ENCODE results near the gene KCNN3.
"Not testable (repeated sequence)": the region's sequence is repeated elsewhere in the genome, so short reads cannot be mapped to it uniquely, and the experiment has no call there.

KCNN3 gene

DNA sequence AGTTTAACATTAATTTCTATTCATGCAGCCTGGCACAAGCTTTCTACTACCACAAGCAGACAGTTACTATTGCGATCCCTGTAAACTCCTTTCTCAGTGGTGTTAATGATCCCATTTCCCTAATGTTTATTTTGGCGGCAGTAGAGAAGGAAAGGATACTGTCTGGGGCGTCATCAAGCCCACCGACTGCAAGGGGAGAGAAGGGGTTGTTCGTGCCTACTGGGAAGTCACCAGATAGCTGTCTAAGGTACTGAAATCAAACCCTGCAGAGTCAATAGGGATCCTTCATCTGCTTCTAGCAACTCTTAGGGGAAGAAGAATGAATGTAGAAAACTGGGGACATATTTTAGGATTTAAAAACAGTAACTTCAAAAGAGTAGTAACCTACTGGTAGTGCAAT lies 166.9 kb downstream of the KCNN3 start:
- DNase-seq (ENCODE audit: low read depth in 2 of 2), result no peak

DNA sequence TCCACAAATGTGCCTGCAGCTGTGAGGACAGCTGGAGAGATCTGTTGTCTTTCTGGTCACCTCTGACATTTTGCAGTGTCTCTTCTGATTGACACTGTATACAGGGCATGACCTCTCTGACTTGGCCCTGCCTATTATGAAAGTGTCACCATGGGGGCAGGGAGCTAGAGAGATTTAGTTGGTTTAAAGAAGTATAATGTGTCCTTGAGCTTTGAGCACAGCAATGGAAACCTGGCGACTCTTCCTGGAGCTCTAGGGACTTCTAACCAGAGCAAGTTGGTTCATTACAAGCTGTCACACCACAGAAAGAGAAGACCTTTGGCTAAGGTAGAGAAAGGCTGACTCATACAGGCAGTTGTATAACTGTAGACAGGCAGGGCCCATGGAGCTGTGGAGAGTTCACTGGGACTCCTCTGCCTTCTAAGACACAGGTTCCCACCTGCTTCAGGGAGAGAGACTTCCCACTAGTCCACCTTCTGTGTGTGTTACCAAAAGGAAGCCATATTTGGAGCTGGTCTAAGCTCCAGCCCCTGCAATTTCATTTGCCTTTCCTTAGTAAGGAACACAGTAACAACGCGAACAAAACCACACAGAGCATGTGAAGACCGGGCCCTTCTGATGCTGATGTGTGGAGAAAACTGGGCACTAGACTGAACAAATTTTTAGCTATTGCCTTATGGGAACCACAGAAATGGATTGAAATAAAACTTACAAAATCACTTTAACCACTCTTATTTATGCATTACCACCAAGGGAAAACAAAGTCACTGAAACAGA lies 171.6 kb downstream of the KCNN3 start:
- DNase-seq (ENCODE audit: low read depth in 2 of 2), result no peak

DNA sequence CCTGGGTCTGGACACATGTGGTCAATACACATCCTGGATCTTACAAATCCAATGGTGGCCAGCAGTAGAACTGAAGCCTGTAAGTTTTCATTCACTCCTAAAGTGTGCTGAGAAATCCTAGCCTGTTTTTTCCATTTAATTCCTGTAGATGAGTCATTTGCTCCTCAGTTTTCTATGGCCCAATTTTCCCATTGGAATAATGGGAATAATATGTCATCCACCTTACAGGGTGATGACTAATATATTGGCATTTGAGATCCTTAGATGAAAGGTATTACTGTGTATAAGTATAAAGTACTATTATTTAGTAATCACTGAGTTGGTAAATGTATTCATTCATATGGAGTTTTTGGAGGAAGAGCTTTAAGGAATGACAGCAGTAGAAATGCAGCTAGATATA lies 172.4 kb downstream of the KCNN3 start:
- DNase-seq (ENCODE audit: low read depth in 2 of 2), result no peak

DNA sequence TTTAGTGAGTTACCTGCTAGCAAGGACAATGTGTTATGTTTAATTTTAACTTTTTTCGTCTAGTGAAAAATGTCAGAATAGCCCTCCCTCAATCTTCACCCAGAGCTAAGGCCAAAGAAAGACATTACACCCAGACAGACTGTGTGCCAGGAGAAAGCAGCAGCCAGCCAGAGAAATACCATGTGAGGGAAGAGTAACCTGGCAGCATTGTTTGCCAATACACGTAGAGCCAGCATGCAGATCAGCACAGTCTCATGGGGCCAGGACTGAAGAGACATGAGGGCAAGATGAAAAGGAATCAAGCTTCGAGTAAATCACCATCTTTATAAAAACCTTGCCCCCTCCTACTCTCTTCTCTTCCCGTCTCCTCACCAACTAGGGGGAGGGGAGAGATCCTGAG lies 173.6 kb downstream of the KCNN3 start:
- DNase-seq (ENCODE audit: low read depth in 2 of 2), result no peak

DNA sequence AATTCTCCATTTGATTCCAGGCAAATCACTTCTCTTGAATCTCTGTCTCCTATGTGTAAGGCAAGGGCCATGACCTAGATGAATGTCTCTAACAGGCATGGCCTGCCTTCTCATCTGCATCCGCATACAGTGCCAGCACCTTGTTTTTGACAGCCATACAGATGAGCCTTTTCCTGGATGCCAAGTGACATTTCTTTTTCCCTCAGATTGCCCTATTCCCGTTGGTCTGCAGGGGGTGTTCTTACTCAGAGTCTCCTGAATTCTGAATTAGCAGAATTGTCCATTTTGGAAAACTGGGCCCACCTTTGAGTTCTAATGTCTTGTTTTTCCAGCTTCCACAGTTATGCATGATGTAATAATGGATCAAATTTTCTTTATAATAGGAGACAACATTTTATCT lies 174.1 kb downstream of the KCNN3 start:
- no peak for DNase-seq (ENCODE audit: low read depth in 2 of 2)

DNA sequence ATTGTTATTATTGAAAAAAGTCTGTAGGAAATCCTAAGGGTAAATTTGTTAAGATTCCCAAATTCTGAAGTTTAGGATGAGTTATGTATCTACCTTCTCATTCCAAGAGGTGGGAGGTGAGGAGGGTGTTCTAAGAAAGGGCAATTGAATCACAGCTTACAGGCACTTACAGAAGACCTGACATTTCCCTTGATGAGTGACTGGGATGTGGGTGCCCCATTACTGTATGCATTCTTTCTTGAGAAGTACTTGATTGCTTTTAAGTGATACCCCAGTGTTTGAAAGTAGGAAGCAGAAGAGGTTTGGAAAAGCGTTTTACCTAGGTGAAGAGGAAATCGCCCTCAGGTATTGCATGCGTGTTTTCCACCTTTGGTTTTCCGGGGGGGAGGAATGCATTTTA lies 175.1 kb downstream of the KCNN3 start:
- no peak for DNase-seq (ENCODE audit: low read depth in 2 of 2)

DNA sequence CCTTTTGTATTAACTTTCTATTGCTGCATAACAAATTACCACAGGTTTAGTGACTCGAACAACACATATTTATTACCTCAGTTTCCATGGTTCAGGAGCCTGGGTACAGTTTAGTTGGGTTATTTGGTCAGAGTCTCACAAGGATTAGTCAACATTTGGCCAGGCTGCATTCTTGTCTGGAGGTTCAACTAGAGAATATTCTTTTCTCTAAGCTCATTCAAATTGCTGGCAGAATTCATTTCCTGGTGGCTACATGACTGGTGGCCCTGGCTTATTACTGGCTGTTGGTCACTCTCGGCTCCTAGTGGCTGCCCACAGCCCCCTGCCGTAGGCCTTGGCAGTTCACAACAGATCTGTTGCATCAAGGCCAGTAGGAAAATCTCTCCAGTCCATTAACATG lies 181.0 kb downstream of the KCNN3 start:
- no peak for DNase-seq (ENCODE audit: low read depth in 2 of 2)

DNA sequence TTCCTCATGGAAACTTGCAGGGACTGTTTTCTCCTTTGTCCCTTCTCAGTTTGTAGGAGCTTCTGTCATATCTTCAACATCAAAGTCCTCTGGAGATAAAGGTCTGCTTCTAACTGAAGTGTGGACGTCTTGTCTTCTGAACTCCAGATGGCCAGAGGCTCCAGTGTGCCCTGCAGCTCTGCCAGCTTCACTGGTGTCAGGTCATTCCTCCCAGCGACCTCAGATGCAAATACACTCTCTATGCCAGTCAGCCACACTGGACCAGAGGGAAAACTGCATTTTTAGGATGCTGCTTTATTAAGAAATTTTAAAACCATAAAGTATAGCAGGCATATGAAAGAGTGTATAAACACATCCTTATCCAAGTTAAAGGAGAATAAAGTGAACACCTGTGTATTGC lies 183.6 kb downstream of the KCNN3 start:
- no peak for DNase-seq (ENCODE audit: low read depth in 2 of 2)

DNA sequence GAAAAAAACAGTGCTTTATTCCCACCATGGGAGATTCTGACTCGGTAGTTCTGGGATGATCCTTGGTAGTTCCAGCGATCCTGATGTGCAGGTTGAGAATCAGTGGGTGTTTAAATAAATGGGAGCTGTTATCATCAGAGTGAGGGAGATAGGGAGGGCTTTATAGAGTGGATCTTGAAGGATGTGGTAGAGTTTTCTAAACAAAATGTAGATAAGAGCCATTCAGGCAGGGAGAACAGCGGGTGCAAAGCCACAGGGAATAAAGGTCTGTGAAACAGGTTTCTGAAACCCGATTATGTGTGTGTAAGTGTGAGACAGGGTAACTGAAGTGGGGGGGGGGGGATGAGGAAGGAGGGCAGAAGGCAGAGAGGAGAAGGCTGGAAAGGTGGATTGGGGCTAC lies 186.3 kb downstream of the KCNN3 start:
- DNase-seq (ENCODE audit: low read depth in 2 of 2), result no peak

DNA sequence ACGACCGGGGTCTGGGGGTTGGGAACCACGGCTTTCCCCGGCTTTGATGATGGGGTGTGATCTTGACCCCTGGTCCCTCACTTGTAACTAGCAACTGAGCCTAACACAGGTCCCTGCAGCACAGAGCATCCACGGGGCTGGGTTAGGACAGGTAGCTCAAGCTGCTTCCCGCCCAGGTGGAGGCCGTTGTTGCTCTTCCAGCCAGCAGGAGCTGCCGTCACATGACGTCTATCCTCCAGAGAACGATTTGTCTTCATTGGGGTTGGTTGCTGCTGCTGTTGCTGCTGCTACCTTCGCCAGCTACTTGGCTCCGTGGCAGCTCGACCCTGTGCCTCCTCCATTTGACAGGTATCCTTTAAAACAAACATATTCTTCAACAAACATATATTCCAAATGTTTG lies 187.8 kb downstream of the KCNN3 start:
- no peak for DNase-seq (ENCODE audit: low read depth in 2 of 2)

DNA sequence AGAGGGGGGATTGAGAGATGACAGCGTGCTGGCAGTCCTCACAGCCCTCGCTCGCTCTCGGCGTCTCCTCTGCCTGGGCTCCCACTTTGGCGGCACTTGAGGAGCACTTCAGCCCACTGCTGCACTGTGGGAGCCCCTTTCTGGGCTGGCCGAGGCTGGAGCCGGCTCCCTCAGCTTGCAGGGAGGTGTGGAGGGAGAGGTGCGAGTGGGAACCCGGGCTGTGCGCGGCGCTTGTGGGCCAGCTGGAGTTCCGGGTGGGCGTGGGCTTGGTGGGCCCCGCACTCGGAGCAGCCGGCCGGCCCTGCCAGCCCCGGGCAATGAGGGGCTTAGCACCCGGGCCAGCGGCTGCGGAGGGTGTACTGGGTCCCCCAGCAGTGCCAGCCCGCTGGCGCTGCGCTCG lies 192.2 kb downstream of the KCNN3 start:
- not testable (repeated sequence) for DNase-seq (ENCODE audit: low read depth in 2 of 2)

DNA sequence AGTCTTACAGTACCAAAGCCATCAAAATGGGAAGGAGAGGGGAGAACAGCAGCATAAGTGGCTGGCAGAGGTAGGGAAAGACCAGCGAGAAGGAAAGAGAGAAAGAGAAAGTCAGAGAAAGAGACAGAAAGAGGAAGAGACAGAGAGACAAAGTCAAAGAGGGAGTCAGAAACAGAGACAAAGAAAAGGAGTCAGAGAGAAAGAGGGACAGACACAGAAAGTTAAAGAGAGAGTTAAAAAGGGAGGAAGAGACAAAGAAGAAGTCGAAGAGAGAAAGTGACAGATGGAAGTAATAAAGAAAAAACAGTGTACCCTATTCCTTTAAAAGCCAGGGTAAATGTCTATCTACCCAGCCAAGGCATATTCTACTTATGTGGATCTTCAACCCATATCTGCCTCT lies 193.2 kb downstream of the KCNN3 start:
- not testable (repeated sequence) for DNase-seq (ENCODE audit: low read depth in 2 of 2)

DNA sequence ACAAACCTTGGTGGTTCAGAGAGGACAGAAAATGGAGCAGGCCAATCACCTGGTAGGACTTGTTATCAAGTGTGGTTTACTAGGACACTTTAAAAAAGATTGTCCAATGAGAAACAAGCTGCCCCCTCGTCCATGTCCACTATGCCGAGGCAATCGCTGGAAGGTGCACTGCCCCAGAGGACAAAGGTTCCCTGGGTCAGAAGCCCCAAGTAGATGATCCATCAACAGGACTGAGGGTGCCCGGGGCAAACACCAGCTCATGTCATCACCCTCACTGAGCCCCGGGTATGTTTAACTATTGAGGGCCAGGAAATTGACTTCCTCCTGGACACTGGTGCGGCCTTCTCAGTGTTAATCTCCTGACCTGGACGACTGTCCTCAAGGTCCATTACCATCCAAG lies 195.6 kb downstream of the KCNN3 start:
- not testable (repeated sequence) for DNase-seq (ENCODE audit: low read depth in 2 of 2)

DNA sequence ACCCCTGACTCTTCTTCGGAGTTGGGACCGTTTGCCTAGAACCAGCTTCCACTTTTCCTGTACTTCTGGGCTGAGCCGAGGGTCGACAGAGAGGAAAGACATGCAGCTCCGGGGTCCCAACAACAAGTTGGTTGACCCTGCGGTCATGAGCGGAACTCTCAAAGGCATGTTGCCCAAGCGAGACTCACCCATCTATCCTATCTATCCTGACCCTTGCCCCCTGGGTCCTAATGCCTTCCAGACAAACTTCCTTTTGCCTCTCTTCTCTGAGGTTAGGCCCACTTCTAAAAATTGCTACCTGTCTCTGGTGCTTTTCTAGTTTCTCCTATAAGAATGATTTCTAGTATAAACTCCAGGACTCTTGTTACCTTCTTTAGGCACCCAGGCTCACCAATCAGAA lies 197.8 kb downstream of the KCNN3 start:
- DNase-seq (ENCODE audit: low read depth in 2 of 2), result not testable (repeated sequence)

DNA sequence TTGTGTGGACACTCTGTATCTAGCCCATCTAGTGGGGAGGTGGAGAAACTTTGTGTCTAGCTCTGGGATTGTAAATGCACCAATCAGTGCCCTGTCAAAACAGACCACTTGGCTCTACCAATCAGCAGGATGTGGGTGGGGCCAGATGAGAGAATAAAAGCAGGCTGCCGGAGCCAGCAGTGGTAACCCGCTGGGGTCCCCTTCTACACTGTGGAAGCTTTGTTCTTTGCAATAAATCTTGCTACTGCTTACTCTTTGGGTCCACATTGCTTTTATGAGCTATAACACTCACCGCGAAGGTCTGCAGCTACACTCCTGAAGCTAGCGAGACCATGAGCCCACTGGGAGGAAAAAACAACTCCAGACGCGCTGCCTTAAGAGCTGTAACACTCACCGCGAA lies 198.7 kb downstream of the KCNN3 start:
- DNase-seq (ENCODE audit: low read depth in 2 of 2), result not testable (repeated sequence)

DNA sequence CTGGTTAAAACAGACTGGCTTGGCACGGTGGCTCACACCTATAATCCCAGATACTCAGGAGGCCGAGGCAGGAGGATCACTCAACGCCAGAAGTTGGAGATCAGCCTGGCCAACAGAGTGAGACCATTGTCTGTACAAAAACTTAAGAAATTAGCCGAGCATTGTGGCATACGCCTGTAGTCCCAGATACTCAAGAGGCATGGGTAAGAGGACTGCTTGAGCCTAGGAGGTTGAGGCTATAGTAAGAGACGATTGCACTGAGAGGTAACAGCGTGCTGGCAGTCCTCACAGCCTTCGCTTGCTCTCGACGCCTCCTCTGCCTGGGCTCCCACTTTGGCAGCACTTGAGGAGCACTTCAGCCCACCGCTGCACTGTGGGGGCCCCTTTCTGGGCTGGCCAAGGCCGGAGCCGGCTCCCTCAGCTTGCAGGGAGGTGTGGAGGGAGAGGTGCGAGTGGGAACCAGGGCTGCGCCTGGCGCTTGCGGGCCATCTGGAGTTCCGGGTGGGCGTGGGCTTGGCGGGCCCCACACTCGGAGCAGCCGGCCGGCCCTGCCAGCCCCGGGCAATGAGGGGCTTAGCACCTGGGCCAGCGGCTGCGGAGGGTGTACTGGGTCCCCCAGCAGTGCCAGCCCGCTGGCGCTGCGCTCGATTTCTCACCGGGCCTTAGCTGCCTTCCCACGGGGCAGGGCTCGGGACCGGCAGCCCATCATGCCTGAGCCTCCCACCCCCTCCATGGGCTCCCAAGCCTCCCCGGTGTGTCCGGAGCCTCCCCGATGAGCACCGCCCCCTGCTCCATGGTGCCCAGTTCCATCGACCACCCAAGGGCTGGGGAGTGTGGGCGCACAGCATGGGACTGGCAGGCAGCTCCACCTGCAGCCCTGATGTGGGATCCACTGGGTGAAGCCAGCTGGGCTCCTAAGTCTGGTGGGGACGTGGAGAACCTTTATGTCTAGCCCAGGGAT lies 199.5 kb downstream of the KCNN3 start:
- not testable (repeated sequence) for DNase-seq (ENCODE audit: low read depth in 2 of 2)

DNA sequence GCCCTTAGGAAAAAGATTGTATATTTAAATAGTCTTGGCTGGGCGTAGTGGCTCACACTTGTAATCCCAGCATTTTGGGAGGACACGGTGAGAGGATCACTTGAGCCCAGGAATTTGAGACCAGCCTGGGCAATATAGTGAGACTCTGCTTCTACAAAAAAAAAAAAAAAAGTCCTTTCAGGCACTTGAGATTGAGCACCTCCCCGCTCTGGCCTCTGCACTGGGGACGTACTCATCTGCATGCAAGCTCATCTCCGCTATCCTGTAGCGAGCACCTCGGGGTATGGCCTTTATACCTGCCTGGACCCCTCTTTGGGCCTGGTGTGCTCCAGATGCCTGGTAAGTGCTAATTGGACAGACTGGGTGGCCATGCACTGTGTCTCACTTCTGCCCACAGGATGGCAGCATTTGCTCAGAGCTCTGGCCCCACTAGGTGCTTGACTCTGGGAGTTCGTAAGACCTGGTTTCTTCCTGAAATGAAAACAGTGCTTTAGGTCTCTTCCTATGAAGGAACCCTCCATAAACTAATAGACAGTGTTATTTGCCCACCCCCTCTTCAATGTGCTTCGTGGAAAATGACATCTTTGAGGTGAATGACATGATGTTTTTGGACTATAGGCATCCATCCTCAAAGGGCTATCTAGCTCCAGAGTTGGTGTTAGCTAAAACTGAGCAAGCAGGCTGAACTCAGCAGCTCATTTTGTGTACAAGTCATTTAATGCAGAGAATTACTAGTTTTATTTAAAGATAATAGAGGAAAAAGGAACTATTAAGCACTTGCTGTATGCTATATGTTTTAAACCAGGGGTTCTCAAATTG lies 200.4 kb downstream of the KCNN3 start:
- DNase-seq (ENCODE audit: low read depth in 2 of 2), result peak; percentile 45 to 56

DNA sequence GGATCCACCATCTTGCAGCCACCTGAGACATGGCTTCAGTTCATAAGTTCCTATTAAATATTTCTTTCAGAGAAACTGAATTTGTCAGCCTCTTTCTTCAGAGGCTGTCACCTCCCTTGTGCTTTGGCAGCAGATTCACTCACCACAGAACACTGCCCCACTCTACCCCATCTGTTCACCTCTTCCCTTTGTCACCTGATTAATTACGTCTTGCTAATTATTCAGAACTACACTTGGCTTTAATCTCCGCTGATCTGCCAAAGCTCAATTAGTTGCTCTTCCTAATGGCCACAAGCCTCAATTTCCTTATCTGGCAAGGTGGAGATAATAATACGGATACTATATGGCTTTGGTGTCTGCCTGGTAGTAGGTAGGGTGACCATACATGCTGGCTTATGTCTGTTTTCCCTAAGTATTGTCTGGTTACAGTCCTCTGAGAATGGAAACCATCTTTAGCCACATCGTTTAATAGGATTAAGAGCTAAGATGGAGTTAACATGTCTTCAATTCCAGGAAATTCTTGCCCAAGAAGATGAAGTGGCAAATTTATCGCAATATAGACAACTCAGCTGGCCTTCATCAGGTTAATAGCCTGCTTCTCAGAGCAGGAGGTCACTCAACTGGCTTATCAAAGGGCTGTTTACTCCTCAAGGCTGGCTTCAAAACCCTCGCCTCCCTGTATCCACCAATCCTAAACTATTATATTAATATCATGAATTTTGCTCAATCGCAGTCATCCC lies 203.9 kb downstream of the KCNN3 start:
- no peak for DNase-seq (ENCODE audit: low read depth in 2 of 2)

DNA sequence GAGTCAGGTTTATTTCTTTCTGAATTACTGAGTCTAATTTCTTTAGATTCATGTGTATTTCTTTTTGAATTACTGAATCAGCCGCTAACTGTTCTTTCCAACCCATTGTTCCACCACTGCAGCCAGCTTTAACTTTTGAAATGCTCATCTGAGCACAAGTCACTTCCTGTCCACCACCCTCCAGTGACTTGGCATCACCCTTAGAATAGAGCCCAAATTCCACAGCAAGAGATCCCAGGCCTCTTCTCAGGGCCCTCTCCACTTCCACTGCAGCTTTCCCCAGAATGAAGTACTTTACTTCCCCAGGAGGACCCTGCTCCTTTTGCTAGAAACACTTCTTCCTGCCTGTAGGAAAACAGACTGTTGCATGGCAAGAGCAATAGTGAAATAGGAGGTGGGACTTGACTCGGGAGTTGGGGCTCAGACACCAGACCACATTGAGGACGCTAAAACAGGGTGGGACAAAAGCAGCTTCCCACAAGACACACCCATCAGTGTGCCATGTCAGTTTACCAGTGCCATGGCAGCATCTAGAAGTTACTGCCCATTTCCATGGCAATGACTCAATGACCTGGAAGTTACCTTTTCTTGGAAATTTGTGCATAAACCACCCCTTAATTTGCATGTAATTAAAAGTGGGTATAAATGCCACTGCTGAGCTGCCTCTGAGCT lies 205.6 kb downstream of the KCNN3 start:
- no peak for DNase-seq (ENCODE audit: low read depth in 2 of 2)

DNA sequence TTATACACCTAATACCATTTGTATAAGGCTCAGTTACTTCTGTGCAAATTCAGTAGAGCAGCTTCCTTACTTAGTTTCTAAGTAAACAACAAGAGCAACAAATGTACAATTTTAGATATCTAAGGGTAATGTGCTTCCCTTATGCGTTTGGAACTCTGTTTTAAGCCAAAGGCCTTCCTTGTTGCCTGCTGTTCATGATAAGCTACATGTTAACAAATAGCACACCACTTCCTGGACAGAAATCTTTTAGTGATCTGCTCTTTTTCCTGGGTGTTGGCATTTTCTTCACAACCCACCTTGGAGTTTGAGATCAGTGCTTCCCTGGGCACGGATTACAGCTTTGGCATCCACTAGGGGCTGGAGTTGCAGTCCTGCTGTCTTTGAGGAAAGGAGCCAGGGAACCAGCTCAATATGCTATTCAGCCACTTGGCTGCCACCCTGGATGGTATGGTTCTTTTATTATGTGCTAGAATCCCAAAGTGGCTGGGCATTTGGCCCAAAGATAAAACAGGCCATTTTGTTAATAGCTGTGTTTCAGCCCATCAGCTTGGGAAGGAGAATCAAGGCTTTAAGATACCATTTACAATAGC lies 206.5 kb downstream of the KCNN3 start:
- no peak for DNase-seq (ENCODE audit: low read depth in 2 of 2)
